ENCODE data around the gene CSMD2.

- TF ChIP-seq EZH2phosphoT487 (IDR thresholded peaks at IDR 0.05; ENCODE audit: low read depth) (no peak), CTCF (IDR thresholded peaks at IDR 0.05; ENCODE audit: low read depth, low read length) (no peak)
These were observed 515.3 kb downstream of the CSMD2 start for GRCh38 chr1:33649759-33650158.
